ENCODE results near the gene PHYHIPL. TPM values are rescaled to one million over a fixed set of nuclear protein-coding genes. Genes with fewer than 3 reads are reported as not detected.

PHYHIPL gene
- total RNA-seq, 2 experiments from 2014 or later, result not detected

GRCh38 chr10:59134785-59135184, 41.7 kb upstream of the PHYHIPL start:
- H3K9me2 ChIP-seq (ENCODE audit: insufficient read depth, low read length), result no peaks in the 10 kb centered on the region
- H3K79me2 ChIP-seq (ENCODE audit: insufficient read depth, low read depth, low read length), result no peaks in the 10 kb centered on the region
- POLR2A ChIA-PET, result no interaction called here
- no peak for DNase-seq (ENCODE audit: low spot score)
- H3K27ac ChIP-seq (ENCODE audit: low read depth, low read length, poor library complexity, severe bottlenecking), result no peak overlapping the region
- TF ChIP-seq CTCF (conservative IDR thresholded peaks at IDR 0.05; ENCODE audit: low read length), result no peak
- TF ChIP-seq EZH2phosphoT487 (IDR thresholded peaks at IDR 0.05; ENCODE audit: borderline replicate concordance, low read depth, low read length), result no peak
- BruUV-seq (replicated peaks), result no TSS peak
- no peak overlapping the region for H3K4me2 ChIP-seq (ENCODE audit: low read length)
- H3K36me3 ChIP-seq (ENCODE audit: insufficient read depth, low read length), result no peaks in the 10 kb centered on the region
- no peak overlapping the region for H2AFZ ChIP-seq (ENCODE audit: low read length)
- no peak overlapping the region for H3K4me3 ChIP-seq (ENCODE audit: low read depth, low read length, poor library complexity, severe bottlenecking)
- CTCF ChIA-PET (ENCODE audit: unreplicated experiment), result no interaction called here
- H4K20me1 ChIP-seq (ENCODE audit: insufficient read depth, low read length), result no peaks in the 10 kb centered on the region
- no peaks in the 10 kb centered on the region for H3K9me3 ChIP-seq (ENCODE audit: low read length)
- H3K4me1 ChIP-seq (ENCODE audit: insufficient read depth, low read length, poor library complexity, severe bottlenecking), result no peaks in the 10 kb centered on the region
- intact Hi-C loops (cut with micrococcal nuclease; ENCODE audit: unreplicated experiment), result no loop called here

GRCh38 chr10:59135275-59135674, 41.2 kb upstream of the PHYHIPL start:
- Histone ChIP-seq H3K79me2 (ENCODE audit: insufficient read depth, low read depth, low read length) (no peaks in the 10 kb centered on the region), H3K4me1 (ENCODE audit: insufficient read depth, low read length, poor library complexity, severe bottlenecking) (no peaks in the 10 kb centered on the region), H3K4me2 (ENCODE audit: low read length) (no peak overlapping the region), H3K4me3 (ENCODE audit: low read depth, low read length, poor library complexity, severe bottlenecking) (no peak overlapping the region), H3K36me3 (ENCODE audit: insufficient read depth, low read length) (no peaks in the 10 kb centered on the region), H3K9me2 (ENCODE audit: insufficient read depth, low read length) (no peaks in the 10 kb centered on the region), H4K20me1 (ENCODE audit: insufficient read depth, low read length) (no peaks in the 10 kb centered on the region), H3K9me3 (ENCODE audit: low read length) (no peaks in the 10 kb centered on the region), H2AFZ (ENCODE audit: low read length) (no peak overlapping the region), H3K27ac (ENCODE audit: low read depth, low read length, poor library complexity, severe bottlenecking) (no peak overlapping the region)
- CTCF ChIA-PET (ENCODE audit: unreplicated experiment), result no interaction called here
- POLR2A ChIA-PET, result no interaction called here
- no peak for DNase-seq (ENCODE audit: low spot score)
- no TSS peak for BruUV-seq (replicated peaks)
- intact Hi-C loops (cut with micrococcal nuclease; ENCODE audit: unreplicated experiment), result no loop called here
- TF ChIP-seq EZH2phosphoT487 (IDR thresholded peaks at IDR 0.05; ENCODE audit: borderline replicate concordance, low read depth, low read length) (no peak), CTCF (conservative IDR thresholded peaks at IDR 0.05; ENCODE audit: low read length) (no peak)

- Histone ChIP-seq H2AFZ (ENCODE audit: low read length) (no peak overlapping the region), H3K36me3 (ENCODE audit: insufficient read depth, low read length) (no peaks in the 10 kb centered on the region), H3K4me3 (ENCODE audit: low read depth, low read length, poor library complexity, severe bottlenecking) (no peak overlapping the region), H3K9me3 (ENCODE audit: low read length) (no peaks in the 10 kb centered on the region), H3K27ac (ENCODE audit: low read depth, low read length, poor library complexity, severe bottlenecking) (no peak overlapping the region), H3K4me1 (ENCODE audit: insufficient read depth, low read length, poor library complexity, severe bottlenecking) (no peaks in the 10 kb centered on the region), H3K4me2 (ENCODE audit: low read length) (no peak overlapping the region), H3K9me2 (ENCODE audit: insufficient read depth, low read length) (no peaks in the 10 kb centered on the region), H3K79me2 (ENCODE audit: insufficient read depth, low read depth, low read length) (no peaks in the 10 kb centered on the region), H4K20me1 (ENCODE audit: insufficient read depth, low read length) (no peaks in the 10 kb centered on the region)
- POLR2A ChIA-PET, result no interaction called here
- BruUV-seq (replicated peaks), result no TSS peak
- intact Hi-C loops (cut with micrococcal nuclease; ENCODE audit: unreplicated experiment), result no loop called here
- TF ChIP-seq CTCF (conservative IDR thresholded peaks at IDR 0.05; ENCODE audit: low read length), result no peak
- TF ChIP-seq EZH2phosphoT487 (IDR thresholded peaks at IDR 0.05; ENCODE audit: borderline replicate concordance, low read depth, low read length), result no peak
- CTCF ChIA-PET (ENCODE audit: unreplicated experiment), result no interaction called here
- no peak for DNase-seq (ENCODE audit: low spot score)
Measured at GRCh38 chr10:59138052-59138451, 38.4 kb upstream of the PHYHIPL start.

Data from OCI-LY7 (cell line).